ENCODE measurements around the gene TP73.

TP73 gene

DNA sequence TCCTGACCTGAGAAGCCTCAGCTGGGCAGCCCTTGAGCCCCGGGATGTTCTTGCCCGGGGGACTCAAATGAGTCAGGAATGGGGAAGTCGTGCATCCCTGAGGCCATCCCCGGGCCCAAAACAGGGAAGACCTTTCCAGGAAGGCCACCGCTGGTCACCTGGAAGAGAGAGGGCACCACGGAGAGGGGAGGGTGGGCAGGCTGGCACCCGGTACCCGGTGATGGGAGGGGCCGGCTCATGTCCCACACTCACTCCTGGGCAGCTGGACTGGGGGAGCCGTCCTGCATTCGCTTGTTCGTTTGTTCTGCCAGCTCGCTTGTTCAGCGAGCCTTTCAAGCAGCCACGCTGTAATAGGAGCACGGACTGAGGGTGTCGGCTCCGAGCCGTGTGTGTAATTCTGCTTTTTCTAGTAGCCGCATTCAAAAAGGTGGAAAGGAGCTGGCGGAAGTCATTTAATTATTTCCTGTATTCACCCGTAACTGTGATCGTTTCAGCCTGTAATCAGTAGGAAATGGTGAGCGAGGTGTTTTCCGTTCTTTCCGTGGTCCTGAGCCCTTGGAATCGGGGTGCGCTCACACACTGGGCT, 51.6 kb downstream of the TP73 start:
- no peak for DNase-seq (ENCODE audit: low read depth in 2 of 3, low spot score in 2 of 3)

- no peak for DNase-seq (ENCODE audit: low read depth in 2 of 3, low spot score in 2 of 3)
Observed at GRCh38 chr1:3705341-3705950, 53.1 kb downstream of the TP73 start.

GRCh38 chr1:3706651-3707297, 54.5 kb downstream of the TP73 start:
- DNase-seq (ENCODE audit: low read depth in 2 of 3, low spot score in 2 of 3), result no peak

DNA sequence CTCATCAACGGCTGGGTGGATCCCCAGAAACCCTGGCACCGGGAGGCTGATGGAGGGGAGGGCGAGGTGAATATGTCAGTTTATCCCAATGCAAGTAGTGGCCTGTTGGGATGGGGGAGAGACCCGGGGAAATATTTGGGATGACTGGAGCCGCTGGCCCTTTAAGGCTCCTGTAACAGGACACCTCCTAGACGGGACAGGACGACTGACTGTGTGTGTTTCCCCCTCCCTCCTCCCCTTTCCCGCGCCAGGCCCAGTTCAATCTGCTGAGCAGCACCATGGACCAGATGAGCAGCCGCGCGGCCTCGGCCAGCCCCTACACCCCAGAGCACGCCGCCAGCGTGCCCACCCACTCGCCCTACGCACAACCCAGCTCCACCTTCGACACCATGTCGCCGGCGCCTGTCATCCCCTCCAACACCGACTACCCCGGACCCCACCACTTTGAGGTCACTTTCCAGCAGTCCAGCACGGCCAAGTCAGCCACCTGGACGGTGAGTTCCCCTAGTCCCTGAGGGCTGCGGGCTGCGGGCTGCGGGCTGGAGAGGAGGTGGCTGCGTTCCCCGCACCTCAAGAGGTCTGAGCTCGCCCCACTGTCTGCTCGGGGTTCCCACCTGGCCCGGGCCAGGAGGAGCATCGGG, 55.1 kb downstream of the TP73 start:
- DNase-seq (ENCODE audit: low read depth in 2 of 3, low spot score in 2 of 3), result no peak

GRCh38 chr1:3707939-3708328, 55.6 kb downstream of the TP73 start:
- DNase-seq (ENCODE audit: low read depth in 2 of 3, low spot score in 2 of 3), result no peak

GRCh38 chr1:3708791-3709190, 56.5 kb downstream of the TP73 start:
- DNase-seq (ENCODE audit: low read depth in 2 of 3, low spot score in 2 of 3), result no peak

DNA sequence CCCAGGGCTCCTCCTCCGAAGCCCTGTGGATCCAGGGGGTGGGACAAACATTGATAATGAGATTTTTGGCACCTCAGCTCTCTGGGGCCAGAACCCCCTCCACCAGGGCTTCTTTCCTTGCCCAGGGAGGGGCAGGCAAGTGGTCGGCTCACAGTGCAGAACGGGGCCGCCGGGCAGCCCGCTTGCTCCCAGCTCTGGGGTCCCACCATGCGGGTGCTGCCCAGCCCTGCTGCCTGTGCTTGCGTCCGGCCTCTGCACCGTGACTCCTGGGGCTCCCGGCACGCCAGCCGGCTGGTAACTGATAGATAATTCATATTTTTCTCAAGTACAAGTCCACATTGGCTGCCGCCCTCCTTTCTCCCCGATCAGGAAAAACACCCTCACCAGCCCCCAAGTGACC, 57.9 kb downstream of the TP73 start:
- DNase-seq (ENCODE audit: low read depth in 2 of 3, low spot score in 2 of 3), result no peak

DNA sequence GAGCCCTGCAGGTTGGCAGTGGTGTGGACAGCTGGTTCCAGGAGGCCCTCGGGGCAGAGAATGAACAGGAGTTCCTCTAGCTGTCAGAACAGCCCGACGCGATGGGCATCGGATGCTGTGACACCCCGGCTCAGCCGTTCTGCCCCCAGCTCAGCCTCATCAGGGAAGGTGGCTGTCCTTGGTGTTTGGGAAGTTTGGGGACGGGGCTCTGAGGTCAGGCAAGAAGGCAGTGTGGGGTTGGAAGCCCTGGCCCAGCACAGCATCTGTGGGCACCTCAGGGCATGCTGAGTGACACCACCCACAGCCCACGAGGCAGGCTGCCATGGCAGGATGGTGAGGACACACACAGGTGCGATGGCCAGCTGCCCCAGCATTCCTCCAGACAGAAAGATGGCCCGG, 59.1 kb downstream of the TP73 start:
- DNase-seq (ENCODE audit: low read depth in 2 of 3, low spot score in 2 of 3), result no peak

DNA sequence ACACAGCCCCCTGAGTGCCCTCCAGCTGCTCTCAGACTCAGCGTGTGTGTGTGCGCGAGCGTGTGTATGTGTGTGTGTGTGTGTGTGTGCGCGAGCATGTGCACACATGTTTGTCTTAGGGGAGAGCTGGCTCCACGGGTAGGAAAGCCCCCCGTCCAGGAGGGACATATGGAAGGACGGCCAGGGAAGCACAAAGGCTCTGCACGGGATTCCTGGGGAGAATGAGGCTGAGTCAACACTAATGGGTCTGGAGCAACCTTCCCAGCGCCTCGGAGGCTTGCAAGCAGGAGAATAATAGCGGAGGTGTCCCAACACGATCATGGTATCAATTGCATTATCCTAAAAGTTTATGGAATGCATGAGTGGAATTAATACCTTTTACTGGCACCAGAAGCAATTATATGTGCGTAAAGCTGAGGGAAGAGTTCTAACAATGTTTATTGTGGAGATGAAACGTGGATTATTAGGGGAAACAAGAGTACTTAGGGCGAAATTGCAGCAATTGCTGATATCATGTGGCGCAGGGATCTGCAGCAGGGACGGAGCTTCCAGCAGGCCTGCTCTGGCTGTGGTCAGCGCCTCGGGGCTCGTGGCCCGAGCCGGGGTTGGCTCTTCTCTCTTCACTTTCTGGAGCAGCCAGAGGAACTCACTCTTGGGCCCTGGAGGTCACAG, 59.6 kb downstream of the TP73 start:
- DNase-seq (ENCODE audit: low read depth in 2 of 3, low spot score in 2 of 3), result no peak

DNA sequence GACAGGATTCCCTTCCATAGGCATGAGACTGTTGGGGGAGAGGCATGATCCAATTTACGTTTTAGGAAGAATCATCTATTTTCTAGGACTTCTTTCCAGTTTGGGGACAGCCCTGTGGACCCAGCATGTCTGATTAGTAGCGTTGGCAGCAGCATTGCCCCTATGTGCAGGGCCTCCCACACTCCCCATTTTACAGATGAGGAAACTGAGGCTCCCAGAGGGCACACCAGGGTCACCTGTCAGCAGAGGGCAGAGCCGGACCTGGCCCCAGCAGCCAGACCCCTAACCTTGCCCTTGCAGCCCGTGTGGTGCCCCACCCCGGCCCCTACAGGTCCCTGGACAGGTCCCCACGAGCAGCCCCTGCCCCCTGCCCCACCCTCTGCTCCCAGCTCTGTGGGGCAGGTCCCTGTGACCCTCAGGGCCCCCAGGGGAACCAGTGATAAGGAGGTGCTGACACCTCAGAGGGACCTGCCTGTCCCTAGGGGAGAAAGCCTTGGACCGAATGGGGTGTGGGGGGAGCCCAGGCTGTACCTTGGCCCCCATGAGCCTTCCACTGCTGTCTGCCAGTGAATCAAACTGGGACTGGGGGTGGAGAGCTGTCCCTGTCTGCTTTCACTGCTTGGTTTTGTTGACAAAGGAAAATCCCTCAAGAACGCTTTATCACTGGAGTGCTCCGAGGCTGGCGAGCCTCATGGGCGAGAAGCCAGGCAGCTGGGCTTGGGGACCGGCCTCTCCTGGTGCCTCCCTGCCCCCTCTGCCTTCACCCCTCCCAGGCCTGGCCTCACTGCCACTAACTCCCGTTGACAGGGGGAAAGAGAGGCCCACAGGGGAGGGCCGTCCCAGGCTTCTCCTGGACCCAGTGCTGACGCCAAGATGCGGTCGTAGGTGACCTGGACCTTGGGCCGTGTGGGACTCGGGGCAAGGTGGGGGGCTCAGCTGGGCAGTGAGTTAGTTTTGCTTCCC, 60.5 kb downstream of the TP73 start:
- no peak for DNase-seq (ENCODE audit: low read depth in 2 of 3, low spot score in 2 of 3)

GRCh38 chr1:3713840-3714239, 61.5 kb downstream of the TP73 start:
- no peak for DNase-seq (ENCODE audit: low read depth in 2 of 3, low spot score in 2 of 3)

DNA sequence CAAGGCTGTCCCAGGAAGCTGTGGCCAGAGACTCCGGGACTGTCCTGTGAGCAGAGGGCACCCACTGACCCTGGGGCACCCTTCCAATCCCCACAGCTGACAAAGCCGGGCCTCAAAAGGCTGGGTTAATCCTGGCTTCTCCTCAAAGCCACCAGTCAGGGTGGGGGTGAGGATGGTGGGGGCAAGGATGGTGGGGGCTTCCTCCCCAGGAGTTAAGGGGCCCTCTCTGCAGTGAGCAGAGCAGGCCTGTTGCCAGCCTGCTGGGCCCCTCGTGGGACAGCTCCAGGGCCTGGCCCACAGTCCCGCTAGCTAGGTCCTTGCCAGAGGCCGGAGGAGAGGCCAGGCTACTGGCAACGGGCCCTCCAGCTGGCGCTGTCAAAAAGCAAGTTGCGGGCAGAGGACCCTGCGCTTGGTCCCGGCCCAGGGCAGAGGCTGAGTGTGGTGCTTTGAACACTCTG, 62.0 kb downstream of the TP73 start:
- DNase-seq (ENCODE audit: low read depth in 2 of 3, low spot score in 2 of 3), result no peak

GRCh38 chr1:3714814-3715213, 62.5 kb downstream of the TP73 start:
- no peak for DNase-seq (ENCODE audit: low read depth in 2 of 3, low spot score in 2 of 3)

DNA sequence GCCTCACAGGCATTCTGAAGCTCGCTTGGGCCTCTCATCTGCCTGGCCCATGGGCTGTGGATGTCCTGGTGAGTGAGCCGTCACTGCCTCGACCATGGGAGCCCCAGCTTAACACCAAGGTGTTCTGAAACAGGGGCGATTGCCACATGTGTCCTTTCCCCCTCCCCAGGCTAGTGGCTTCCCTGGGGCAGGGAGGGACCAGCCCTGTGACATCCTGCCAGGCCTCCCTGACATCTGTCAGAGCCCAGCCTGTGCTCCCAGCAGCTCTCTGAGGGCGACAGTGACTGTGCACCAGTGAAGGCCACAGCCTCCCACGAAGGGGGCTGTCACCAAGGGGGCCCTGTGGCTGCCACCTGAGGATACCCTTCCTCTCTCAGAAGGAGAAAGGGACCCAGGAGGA, 64.0 kb downstream of the TP73 start:
- DNase-seq (ENCODE audit: low read depth in 2 of 3, low spot score in 2 of 3), result no peak

DNA sequence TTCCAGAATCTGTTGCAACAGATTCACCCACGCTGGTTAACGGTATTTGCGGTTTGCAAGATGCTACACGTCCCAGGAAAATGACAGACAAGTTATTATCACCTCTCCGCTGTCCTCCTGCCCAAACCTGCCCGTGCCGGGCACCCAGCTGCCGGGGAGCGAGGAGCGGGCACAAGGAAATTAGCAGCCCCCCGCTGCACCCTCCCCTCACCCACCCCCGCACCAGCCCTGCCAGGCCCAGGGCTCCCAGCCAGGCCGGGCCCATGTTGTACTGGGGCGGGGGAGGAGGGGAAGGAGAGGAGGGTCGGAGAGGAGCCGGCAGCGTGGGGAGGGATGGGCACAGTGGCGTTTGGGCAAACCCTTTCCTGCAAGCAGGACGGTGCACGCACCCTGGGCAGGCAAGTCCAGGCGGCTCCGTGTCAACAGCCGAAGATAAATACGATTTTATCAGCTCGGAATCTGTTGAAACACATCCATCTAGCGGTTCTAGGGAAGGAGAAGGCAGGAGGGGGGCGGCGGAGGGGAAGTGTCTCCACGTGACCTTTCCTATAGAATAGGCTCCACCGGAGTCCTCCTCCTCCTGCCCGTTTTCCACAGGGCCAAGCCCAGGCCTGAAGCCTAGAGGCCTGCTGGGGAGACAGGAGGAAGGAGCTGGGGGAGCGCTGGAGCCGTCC, 64.9 kb downstream of the TP73 start:
- no peak for DNase-seq (ENCODE audit: low read depth in 2 of 3, low spot score in 2 of 3)

- no peak for DNase-seq (ENCODE audit: low read depth in 2 of 3, low spot score in 2 of 3)
Observed at GRCh38 chr1:3717715-3718601, 65.6 kb downstream of the TP73 start.

GRCh38 chr1:3718764-3719163, 66.4 kb downstream of the TP73 start:
- DNase-seq (ENCODE audit: low read depth in 2 of 3, low spot score in 2 of 3), result no peak

- no peak for DNase-seq (ENCODE audit: low read depth in 2 of 3, low spot score in 2 of 3)
Observed at GRCh38 chr1:3721955-3722465, 69.7 kb downstream of the TP73 start.

DNA sequence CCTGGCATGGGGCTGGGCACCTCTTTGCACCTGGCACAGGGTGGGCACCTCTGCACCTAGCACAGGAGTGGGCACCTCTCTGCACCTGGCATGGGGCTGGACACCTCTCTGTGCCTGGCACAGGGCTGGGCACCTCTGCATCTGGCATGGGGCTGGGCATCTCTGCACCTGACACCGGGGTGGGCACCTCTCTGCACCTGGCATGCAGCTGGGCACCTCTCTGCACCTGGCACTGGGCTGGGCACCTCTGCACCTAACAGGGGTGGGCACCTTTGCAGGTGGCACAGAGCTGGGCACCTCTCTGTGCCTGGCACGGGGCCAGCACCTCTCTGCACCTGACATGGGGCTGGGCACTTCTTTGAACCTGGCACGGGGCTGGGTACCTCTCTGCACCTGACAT, 70.5 kb downstream of the TP73 start:
- no peak for DNase-seq (ENCODE audit: low read depth in 2 of 3, low spot score in 2 of 3)
